SK-N-SH treated with all-trans-retinoic acid at 6 μM for 48 hours (cell line): Measurements from ENCODE around the gene MCM3.

Source experiments
- ATAC-seq: fragments of 200-7000 bp; cut with Tn5 transposase; 3 replicates; pipeline ENCODE4 v1.9.1; 2020; ENCODE audit warnings: mild to moderate bottlenecking, moderate library complexity
- ARNTL ChIP-seq: fragments of 450-650 bp; formaldehyde crosslinking; IDR thresholded peaks from 2 replicates; pipeline ENCODE4 v1.5.0; 2020; ENCODE audit warnings: low read depth, mild to moderate bottlenecking, moderate library complexity, borderline replicate concordance
- BACH2 ChIP-seq: fragments of 250-450 bp; sonication (Bioruptor Pico); IDR thresholded peaks from 2 replicates; pipeline ENCODE4 v1.9.0; 2021; ENCODE audit warnings: mild to moderate bottlenecking, borderline replicate concordance
- CREB5 ChIP-seq: fragments of 250-450 bp; sonication (Bioruptor Pico); IDR thresholded peaks from 2 replicates; pipeline ENCODE4 v1.5.1; 2020; ENCODE audit warnings: low read depth, mild to moderate bottlenecking, moderate library complexity
- CSDC2 ChIP-seq: fragments of 250-450 bp; sonication (Bioruptor Pico); IDR thresholded peaks from 2 replicates; pipeline ENCODE4 v1.5.0; 2020; ENCODE audit warnings: mild to moderate bottlenecking, moderate library complexity
- CSRNP3 ChIP-seq: fragments of 250-450 bp; sonication (Bioruptor Pico); IDR thresholded peaks from 2 replicates; pipeline ENCODE4 v1.5.1; 2021; ENCODE audit warnings: mild to moderate bottlenecking, moderate library complexity
- ESRRG ChIP-seq: fragments of 250-450 bp; sonication (Bioruptor Pico); IDR thresholded peaks from 2 replicates; pipeline ENCODE4 v1.6.1; 2021; ENCODE audit warnings: mild to moderate bottlenecking
- GLIS3 ChIP-seq: fragments of 250-450 bp; sonication (Bioruptor Pico); IDR thresholded peaks from 2 replicates; pipeline ENCODE4 v1.5.0; 2020; ENCODE audit warnings: mild to moderate bottlenecking, moderate library complexity
- ISL1 ChIP-seq: fragments of 250-450 bp; sonication (Bioruptor Pico); IDR thresholded peaks from 2 replicates; pipeline ENCODE4 v2.1.2; 2022; ENCODE audit warnings: mild to moderate bottlenecking, moderate library complexity
- OSR1 ChIP-seq: fragments of 250-450 bp; sonication (Bioruptor Pico); IDR thresholded peaks from 2 replicates; pipeline ENCODE4 v1.8.0; 2022; ENCODE audit warnings: moderate library complexity, mild to moderate bottlenecking, inconsistent platforms
- PATZ1 ChIP-seq: fragments of 250-450 bp; sonication (Bioruptor Pico); IDR thresholded peaks from 2 replicates; pipeline ENCODE4 v1.8.0; 2020; ENCODE audit warnings: mild to moderate bottlenecking, moderate library complexity, borderline replicate concordance
- PPARA ChIP-seq: fragments of 250-450 bp; sonication (Bioruptor Pico); IDR thresholded peaks from 2 replicates; pipeline ENCODE4 v1.5.0; 2020; ENCODE audit warnings: mild to moderate bottlenecking, borderline replicate concordance
- RARB ChIP-seq: fragments of 250-450 bp; sonication (Bioruptor Pico); IDR thresholded peaks from 2 replicates; pipeline ENCODE4 v1.8.0; 2021; ENCODE audit warnings: mild to moderate bottlenecking, moderate library complexity
- SNAI2 ChIP-seq: fragments of 250-450 bp; sonication (Bioruptor Pico); IDR thresholded peaks from 2 replicates; pipeline ENCODE4 v1.5.0; 2020; ENCODE audit warnings: mild to moderate bottlenecking, moderate library complexity
- TCF4 ChIP-seq: fragments of 250-450 bp; sonication (Bioruptor Pico); IDR thresholded peaks from 2 replicates; pipeline ENCODE4 v1.8.0; 2021; ENCODE audit warnings: mild to moderate bottlenecking, moderate library complexity, borderline replicate concordance
- TSHZ2 ChIP-seq: fragments of 250-450 bp; sonication (Bioruptor Pico); IDR thresholded peaks from 2 replicates; pipeline ENCODE4 v1.5.0; 2020; ENCODE audit warnings: mild to moderate bottlenecking, moderate library complexity
- ZC3H10 ChIP-seq: fragments of 250-450 bp; sonication (Bioruptor Pico); IDR thresholded peaks from 2 replicates; pipeline ENCODE4 v1.5.1; 2021; ENCODE audit warnings: mild to moderate bottlenecking, moderate library complexity
- ZFP3 ChIP-seq: fragments of 250-450 bp; sonication (Bioruptor Pico); IDR thresholded peaks from 2 replicates; pipeline ENCODE4 v1.5.0; 2020; ENCODE audit warnings: mild to moderate bottlenecking, moderate library complexity
- ZFP30 ChIP-seq: fragments of 450-650 bp; formaldehyde crosslinking; IDR thresholded peaks from 2 replicates; pipeline ENCODE4 v1.5.0; 2022; ENCODE audit warnings: mild to moderate bottlenecking, moderate library complexity
- ZNF565 ChIP-seq: fragments of 450-650 bp; formaldehyde crosslinking; conservative IDR thresholded peaks from 2 replicates; pipeline ENCODE4 v1.5.0; 2020; ENCODE audit warnings: low read depth, mild to moderate bottlenecking, moderate library complexity
- ZNF70 ChIP-seq: fragments of 450-650 bp; formaldehyde crosslinking; IDR thresholded peaks from 2 replicates; pipeline ENCODE4 v1.5.0; 2020; ENCODE audit warnings: mild to moderate bottlenecking, moderate library complexity

MCM3 gene

GRCh38 chr6:52300489-52300931, 16.0 kb upstream of the MCM3 start (continued):
- TF ChIP-seq CSRNP3 (CRISPR knock-in tag) (no peak), CREB5 (no peak), TSHZ2 (no peak), RARB (CRISPR knock-in tag) (no peak), TCF4 (CRISPR knock-in tag) (no peak), CSDC2 (CRISPR knock-in tag) (no peak), ZNF565 (no peak), ARNTL (no peak)

GRCh38 chr6:52299653-52300052, 15.1 kb upstream of the MCM3 start:
- ATAC-seq: no peak
- no peak for TF ChIP-seq PATZ1 (CRISPR knock-in tag)
- no peak for TF ChIP-seq ZFP30
- no peak for TF ChIP-seq GLIS3 (CRISPR knock-in tag)
- no peak for TF ChIP-seq SNAI2 (CRISPR knock-in tag)
- TF ChIP-seq TCF4 (CRISPR knock-in tag): no peak
- no peak for TF ChIP-seq ZC3H10 (CRISPR knock-in tag)
- no peak for TF ChIP-seq CSRNP3 (CRISPR knock-in tag)
- TF ChIP-seq ZNF70 (CRISPR knock-in tag): no peak
- no peak for TF ChIP-seq RARB (CRISPR knock-in tag)
- TF ChIP-seq ESRRG: no peak
- TF ChIP-seq OSR1 (CRISPR knock-in tag): no peak
- no peak for TF ChIP-seq ZNF565

GRCh38 chr6:52297433-52297832, 12.9 kb upstream of the MCM3 start:
- TF ChIP-seq ZFP3 (CRISPR knock-in tag): no peak
- no peak for TF ChIP-seq ZFP30
- TF ChIP-seq PATZ1 (CRISPR knock-in tag): no peak
- TF ChIP-seq ZC3H10 (CRISPR knock-in tag): no peak
- no peak for TF ChIP-seq GLIS3 (CRISPR knock-in tag)
- no peak for TF ChIP-seq CSDC2 (CRISPR knock-in tag)
- no peak for TF ChIP-seq CSRNP3 (CRISPR knock-in tag)
- no peak for TF ChIP-seq ESRRG
- no peak for TF ChIP-seq SNAI2 (CRISPR knock-in tag)
- TF ChIP-seq PPARA (CRISPR knock-in tag): no peak
- no peak for TF ChIP-seq ISL1 (CRISPR knock-in tag)
- no peak for TF ChIP-seq BACH2
- TF ChIP-seq ZNF565: no peak
- no peak for TF ChIP-seq TCF4 (CRISPR knock-in tag)
- no peak for ATAC-seq
